ENCODE measurements around the gene TPX2.

TPX2 gene

DNA sequence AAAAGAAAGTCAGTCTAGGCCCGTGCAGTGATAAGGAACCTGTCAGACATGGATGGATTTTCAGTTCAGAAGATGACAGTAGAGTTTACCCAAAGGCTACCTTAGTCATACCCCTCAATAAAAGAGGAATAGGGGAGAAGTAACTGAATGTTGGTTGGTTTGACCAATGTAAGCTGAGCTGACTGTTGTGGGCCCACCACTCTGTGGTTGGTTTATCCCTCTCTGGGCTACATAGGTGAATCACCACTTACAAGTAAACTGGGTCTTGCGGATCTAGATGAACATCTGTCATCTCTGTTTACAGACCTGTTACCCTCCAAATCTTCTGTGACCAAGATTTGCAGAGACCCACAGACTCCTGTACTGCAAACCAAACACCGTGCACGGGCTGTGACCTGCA is 42.9 kb downstream of the TPX2 start:
- H3K4me3 ChIP-seq (ENCODE audit: low read length), result no peak overlapping the region
- no peak for TF ChIP-seq CTCF (conservative IDR thresholded peaks at IDR 0.05; ENCODE audit: low read length)
- no peak for DNase-seq (ENCODE audit: low read depth)

DNA sequence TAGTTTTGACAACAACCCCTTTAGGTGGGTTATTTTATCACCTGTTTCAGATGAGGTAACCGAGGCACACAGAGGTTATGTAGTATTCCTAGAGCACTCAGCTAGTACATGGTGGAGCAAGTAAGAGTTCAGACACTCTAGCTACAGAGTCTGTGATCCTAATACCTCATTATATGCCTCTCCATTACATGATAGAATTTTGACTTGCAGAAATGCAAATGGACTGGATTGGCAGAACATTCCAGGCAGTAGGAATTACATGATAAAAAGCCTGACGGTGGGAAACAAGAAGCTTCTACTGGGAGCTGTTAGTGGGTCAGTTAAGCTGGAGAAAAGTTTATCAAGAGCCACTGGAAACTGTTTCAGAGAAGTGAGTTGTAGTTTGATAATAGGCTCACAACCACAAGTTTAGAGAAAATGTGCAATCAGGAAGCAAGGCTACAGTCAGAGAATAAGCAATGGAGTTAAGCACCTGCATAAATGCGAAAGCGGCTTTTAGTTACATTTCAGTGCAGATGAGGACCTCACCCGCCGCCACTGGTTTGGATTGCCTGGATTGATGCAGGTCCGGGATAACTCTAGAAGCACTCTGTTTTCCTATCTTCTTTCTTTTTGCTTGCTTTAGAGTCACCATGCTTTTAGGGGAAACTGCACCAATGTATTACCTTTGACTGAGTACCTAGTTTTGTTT is 45.4 kb downstream of the TPX2 start:
- no peak overlapping the region for H3K4me3 ChIP-seq (ENCODE audit: low read length)
- no peak for TF ChIP-seq CTCF (conservative IDR thresholded peaks at IDR 0.05; ENCODE audit: low read length)
- DNase-seq (ENCODE audit: low read depth), result no peak

DNA sequence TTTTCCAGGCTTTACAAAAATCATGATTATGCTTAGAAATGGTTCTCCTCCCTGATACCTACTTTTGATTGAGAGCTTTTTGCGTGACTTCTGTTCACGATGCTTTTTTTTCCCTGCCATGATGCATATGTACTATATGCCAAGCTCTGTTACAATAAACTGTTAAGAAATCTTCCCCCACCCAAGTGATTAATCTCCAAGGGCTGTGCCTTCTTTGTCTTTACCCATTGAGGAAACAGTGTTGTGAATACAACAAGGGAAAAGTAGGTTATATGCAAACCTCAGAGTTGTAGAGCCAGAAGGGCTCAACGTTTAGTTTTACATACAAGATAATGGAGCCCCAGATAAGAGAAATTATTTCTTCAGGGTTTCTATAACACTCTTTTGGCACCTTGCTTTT is 46.0 kb downstream of the TPX2 start:
- no peak for TF ChIP-seq CTCF (conservative IDR thresholded peaks at IDR 0.05; ENCODE audit: low read length)
- no peak overlapping the region for H3K4me3 ChIP-seq (ENCODE audit: low read length)
- no peak for DNase-seq (ENCODE audit: low read depth)

DNA sequence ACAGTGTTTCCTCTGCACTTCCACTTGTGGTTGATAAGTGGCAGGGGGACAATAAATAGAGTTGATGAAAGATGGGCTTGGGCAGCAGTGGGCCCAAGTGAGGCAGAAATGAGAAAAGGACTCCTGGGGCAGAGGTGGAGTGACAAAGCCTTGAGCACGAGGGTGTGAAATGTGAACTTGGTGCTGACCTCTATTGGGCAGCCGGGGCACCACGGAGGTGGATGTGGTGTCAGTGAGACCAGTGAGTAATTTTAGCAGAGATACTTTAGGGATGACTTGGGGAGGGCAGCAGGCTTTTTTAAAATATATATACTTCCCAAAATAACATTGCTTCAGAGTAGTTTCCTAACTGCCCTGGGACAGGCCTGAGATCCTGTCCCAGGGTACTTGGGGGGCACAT is 49.5 kb downstream of the TPX2 start:
- no peak overlapping the region for H3K4me3 ChIP-seq (ENCODE audit: low read length)
- peak; percentile 50 for DNase-seq (ENCODE audit: low read depth)
- peak; percentile 39 for TF ChIP-seq CTCF (conservative IDR thresholded peaks at IDR 0.05; ENCODE audit: low read length)

DNA sequence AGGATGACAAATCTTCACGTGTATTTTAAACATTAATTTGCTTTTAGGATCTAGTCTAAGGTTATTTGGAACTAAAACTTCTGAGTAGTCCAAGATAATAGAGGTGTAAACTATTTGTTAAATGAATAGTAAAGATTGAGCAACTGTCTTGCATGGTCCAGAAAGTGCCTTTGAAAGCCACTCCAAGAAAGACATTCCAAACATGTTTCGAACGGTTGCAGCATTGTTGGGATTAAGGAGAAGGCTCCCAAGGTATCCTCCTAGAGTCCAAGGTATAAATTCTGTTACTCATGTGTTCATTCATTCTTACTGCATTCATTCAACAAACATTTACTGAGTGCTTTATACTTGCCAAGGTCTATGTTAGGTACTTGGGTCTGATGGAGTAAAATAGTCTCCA is 51.3 kb downstream of the TPX2 start:
- DNase-seq (ENCODE audit: low read depth), result peak; percentile 54
- no peak for TF ChIP-seq CTCF (conservative IDR thresholded peaks at IDR 0.05; ENCODE audit: low read length)
- no peak overlapping the region for H3K4me3 ChIP-seq (ENCODE audit: low read length)

DNA sequence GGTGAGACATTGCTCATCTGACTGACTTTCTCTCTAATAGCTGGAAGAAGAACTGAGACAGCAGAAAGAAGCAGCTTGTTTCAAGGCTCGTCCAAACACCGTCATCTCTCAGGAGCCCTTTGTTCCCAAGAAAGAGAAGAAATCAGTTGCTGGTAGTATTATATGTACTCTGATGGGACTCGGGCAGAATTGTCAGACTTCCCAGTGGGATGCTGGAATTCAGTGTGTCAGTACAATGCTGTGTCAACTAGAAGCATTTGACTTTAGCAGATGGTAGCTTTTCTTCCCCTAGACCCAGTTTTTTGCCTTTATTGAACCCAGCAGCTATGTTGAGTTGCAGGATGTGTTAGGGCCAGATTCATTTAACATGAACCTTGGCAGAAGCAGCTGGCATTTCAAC is 58.3 kb downstream of the TPX2 start:
- no peak for TF ChIP-seq CTCF (conservative IDR thresholded peaks at IDR 0.05; ENCODE audit: low read length)
- DNase-seq (ENCODE audit: low read depth), result no peak
- H3K4me3 ChIP-seq (ENCODE audit: low read length), result no peak overlapping the region

DNA sequence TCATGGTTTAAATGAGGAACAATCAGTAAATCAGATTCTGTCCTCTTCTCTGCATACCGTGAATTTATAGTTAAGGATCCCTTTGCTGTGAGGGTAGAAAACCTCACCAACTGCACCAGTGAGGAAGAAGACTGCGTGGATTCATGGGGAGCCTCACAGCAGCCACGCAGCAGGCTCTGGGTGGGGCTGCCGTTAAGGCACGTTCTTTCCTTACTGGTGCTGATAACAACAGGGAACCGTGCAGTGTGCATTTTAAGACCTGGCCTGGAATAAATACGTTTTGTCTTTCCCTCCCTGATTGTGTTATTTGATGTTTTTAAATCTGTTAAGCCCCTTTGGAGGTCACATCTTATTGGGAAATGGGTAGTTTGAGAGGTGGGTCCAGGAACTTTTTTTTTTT is 62.4 kb downstream of the TPX2 start:
- no peak for DNase-seq (ENCODE audit: low read depth)
- H3K4me3 ChIP-seq (ENCODE audit: low read length), result no peak overlapping the region
- no peak for TF ChIP-seq CTCF (conservative IDR thresholded peaks at IDR 0.05; ENCODE audit: low read length)

All from AG10803 (cell line).